Left renal pelvis (tissue), 4 donors: ENCODE data around the gene BRD7. TPM values are rescaled to one million over a fixed set of nuclear protein-coding genes. Genes with fewer than 3 reads are reported as not detected.
A peak's percentile ranks its signal among the peaks of the same experiment; 100 is the strongest.

Source experiments
- DNase-seq, 4 donors: peaks; one replicate each; pipeline ENCODE4 v3.0.0-alpha.2; 2013; ENCODE audit warnings: low read depth in 4 of 4, low spot score in 3 of 4
- polyA plus RNA-seq, 4 donors: library from polyadenylated mRNA; unstranded; fragments of 120-200 nt; gene quantifications; one replicate each; pipeline ENCODE4 v1.2.1, GENCODE V29; 2013; ENCODE audit not compliant: insufficient read length in 4 of 4

Gene BRD7
- polyA plus RNA-seq: 100 to 1,000 TPM in 2 of 4 donors, 10 to 100 TPM in 2; 82.4 to 138 (median 117) TPM

- DNase-seq: peak in 2 of 4 donors; percentile 35 to 42
Observed at GRCh38 chr16:50368410-50369132, at the start of gene BRD7. BRD7 (minus strand) TSS chr16:50368988; CDS start chr16:50368774, 214 bp downstream.

GRCh38 chr16:50416388-50416787 is 47.6 kb upstream of the BRD7 start:
- DNase-seq: no peak

GRCh38 chr16:50414152-50414551 is 45.4 kb upstream of the BRD7 start:
- DNase-seq: no peak

- DNase-seq: no peak
Observed at GRCh38 chr16:50411034-50411433, 42.2 kb upstream of the BRD7 start.

GRCh38 chr16:50408001-50408561 is 39.3 kb upstream of the BRD7 start:
- no peak for DNase-seq

- DNase-seq: no peak
Observed at GRCh38 chr16:50407351-50407750, 38.6 kb upstream of the BRD7 start.

- DNase-seq: no peak
Observed at GRCh38 chr16:50403491-50403890, 34.7 kb upstream of the BRD7 start.

- no peak for DNase-seq
Observed at GRCh38 chr16:50402298-50402895, 33.6 kb upstream of the BRD7 start.

- DNase-seq: no peak
Observed at GRCh38 chr16:50401355-50401754, 32.6 kb upstream of the BRD7 start.

- no peak for DNase-seq
Observed at GRCh38 chr16:50400967-50401348, 32.2 kb upstream of the BRD7 start.

- no peak for DNase-seq
Observed at GRCh38 chr16:50400312-50400966, 31.7 kb upstream of the BRD7 start.

- DNase-seq: no peak
Observed at GRCh38 chr16:50399411-50399810, 30.6 kb upstream of the BRD7 start.

- DNase-seq: no peak
Observed at GRCh38 chr16:50398336-50398735, 29.5 kb upstream of the BRD7 start.

GRCh38 chr16:50396761-50397535 is 28.2 kb upstream of the BRD7 start:
- no peak for DNase-seq

GRCh38 chr16:50395763-50396710 is 27.2 kb upstream of the BRD7 start:
- no peak for DNase-seq

GRCh38 chr16:50393858-50394802 is 25.3 kb upstream of the BRD7 start:
- no peak for DNase-seq

GRCh38 chr16:50393416-50393815 is 24.6 kb upstream of the BRD7 start:
- DNase-seq: no peak

GRCh38 chr16:50390914-50391716 is 22.3 kb upstream of the BRD7 start:
- DNase-seq: no peak
